Purkinje cell (primary cell): ENCODE data around the gene ALPP. TPM values are rescaled to one million over a fixed set of nuclear protein-coding genes. Genes with fewer than 3 reads are reported as not detected.

ENCODE experiments used
- polyA plus RNA-seq: library from polyadenylated mRNA; unstranded; fragments of >200 nt; fragmentation: Nextera tagmentation; gene quantifications from 2 replicates; pipeline ENCODE4 v1.2.1, GENCODE V29; 2014

ALPP gene
- not detected in 2 replicates for polyA plus RNA-seq

GRCh38 chr2:232378735-232379151 lies at the start of gene ALPP:
TSS of gene ALPP (plus strand) at chr2:232378751. CDS start at chr2:232378803, 52 bp downstream.

GRCh38 chr2:232406556-232407310 lies 28.2 kb downstream of the ALPP start, which contains the start of gene ALPG:
TSS of gene ALPG (plus strand) at chr2:232406844. CDS start at chr2:232406895, 51 bp downstream.

Other genes starting within 250 kb of the ALPP start
- gene ALPG, start 28.1 kb downstream of the ALPP start, polyA plus RNA-seq = not detected in 2 replicates
- not detected in 2 replicates for gene ALPI, start 77.4 kb downstream of the ALPP start, polyA plus RNA-seq
- not detected in 2 replicates for gene ECEL1, start 109.1 kb downstream of the ALPP start, polyA plus RNA-seq
- gene PRSS56, start 141.6 kb downstream of the ALPP start, polyA plus RNA-seq = not detected in 2 replicates
- gene CHRND, start 147.4 kb downstream of the ALPP start, polyA plus RNA-seq = not detected in 2 replicates
- gene CHRNG, start 160.9 kb downstream of the ALPP start, polyA plus RNA-seq = not detected in 2 replicates
- gene TIGD1, start 171.8 kb downstream of the ALPP start, polyA plus RNA-seq = 0.28 and 0.84 TPM in 2 replicates
- 31.7 and 44.0 TPM in 2 replicates for gene EIF4E2, start 171.9 kb downstream of the ALPP start, polyA plus RNA-seq